ENCODE measurements around the gene SELENOO. TPM values are rescaled to one million over a fixed set of nuclear protein-coding genes. Genes with fewer than 3 reads are reported as not detected.

SELENOO gene
- total RNA-seq, 3 donors from 2014 or later, result 24.3 to 32.3 (median 31.8) TPM

GRCh38 chr22:50258361-50259292, 57.8 kb downstream of the SELENOO start:
- Histone ChIP-seq H3K4me3 (no peak overlapping the region), H3K9me3 (no peaks in the 10 kb centered on the region), H3K27me3 (peaks cover 0 to 25% of the 10 kb centered on the region in 2 donors), H3K4me1 (no peaks in the 10 kb centered on the region), H3K36me3 (no peaks in the 10 kb centered on the region), H3K27ac (no peak overlapping the region)
- TF ChIP-seq POLR2AphosphoS5 (IDR thresholded peaks at IDR 0.05) (no peak), CTCF (IDR thresholded peaks at IDR 0.05) (no peak), POLR2A (IDR thresholded peaks at IDR 0.05) (no peak)
- no peak for DNase-seq (ENCODE audit: low spot score in 2 of 2)
- intact Hi-C loops (cut with DNase I; ENCODE audit: low total_unique reads), result loop anchor here (10.0 kb wide), 1 partner anchor 246 kb away; the partner anchor contains the start of genes LMF2 and NCAPH2

DNA sequence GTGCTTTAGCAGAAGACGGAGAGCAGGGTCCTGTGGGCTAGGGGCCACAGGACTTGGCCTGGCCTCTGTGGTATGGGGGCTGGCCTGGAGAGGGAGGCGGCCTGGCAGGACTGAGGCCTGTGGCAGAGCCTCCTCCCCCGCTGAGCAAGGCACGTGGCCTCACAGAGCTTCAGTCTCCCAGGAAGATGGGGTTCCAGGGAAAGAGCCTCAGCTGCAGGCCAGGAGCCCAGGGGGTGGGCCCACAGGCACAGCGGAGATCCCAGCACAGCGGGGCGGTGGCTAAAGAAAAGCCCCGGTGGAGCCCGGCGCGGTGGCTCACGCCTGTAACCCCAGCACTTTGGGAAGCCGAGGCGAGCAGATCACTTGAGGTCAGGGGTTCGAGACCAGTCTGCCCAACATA, 58.5 kb downstream of the SELENOO start:
- Histone ChIP-seq H3K4me3 (no peak overlapping the region), H3K9me3 (no peaks in the 10 kb centered on the region), H3K27me3 (peaks cover 0 to 25% of the 10 kb centered on the region in 2 donors), H3K4me1 (no peaks in the 10 kb centered on the region), H3K27ac (no peak overlapping the region), H3K36me3 (no peaks in the 10 kb centered on the region)
- TF ChIP-seq POLR2A (IDR thresholded peaks at IDR 0.05) (no peak), CTCF (IDR thresholded peaks at IDR 0.05) (no peak), POLR2AphosphoS5 (IDR thresholded peaks at IDR 0.05) (no peak)
- intact Hi-C loops (cut with DNase I; ENCODE audit: low total_unique reads), result loop anchor here (10.0 kb wide), 1 partner anchor 245 kb away; the partner anchor contains the start of genes LMF2 and NCAPH2
- no peak for DNase-seq (ENCODE audit: low spot score in 2 of 2)

GRCh38 chr22:50260434-50260800, 59.6 kb downstream of the SELENOO start:
- DNase-seq (ENCODE audit: low spot score in 2 of 2), result no peak
- no peaks in the 10 kb centered on the region for H3K4me1 ChIP-seq
- peak overlapping the region; percentile 43 to 79 (median 50) for H3K4me3 ChIP-seq
- H3K27me3 ChIP-seq, result peaks cover 0 to 25% of the 10 kb centered on the region in 2 donors
- TF ChIP-seq POLR2A (IDR thresholded peaks at IDR 0.05), result no peak
- no peak for TF ChIP-seq CTCF (IDR thresholded peaks at IDR 0.05)
- TF ChIP-seq POLR2AphosphoS5 (IDR thresholded peaks at IDR 0.05), result no peak
- H3K9me3 ChIP-seq, result no peaks in the 10 kb centered on the region
- intact Hi-C loops (cut with DNase I; ENCODE audit: low total_unique reads), result no loop called here
- no peaks in the 10 kb centered on the region for H3K36me3 ChIP-seq
- no peak overlapping the region for H3K27ac ChIP-seq

DNA sequence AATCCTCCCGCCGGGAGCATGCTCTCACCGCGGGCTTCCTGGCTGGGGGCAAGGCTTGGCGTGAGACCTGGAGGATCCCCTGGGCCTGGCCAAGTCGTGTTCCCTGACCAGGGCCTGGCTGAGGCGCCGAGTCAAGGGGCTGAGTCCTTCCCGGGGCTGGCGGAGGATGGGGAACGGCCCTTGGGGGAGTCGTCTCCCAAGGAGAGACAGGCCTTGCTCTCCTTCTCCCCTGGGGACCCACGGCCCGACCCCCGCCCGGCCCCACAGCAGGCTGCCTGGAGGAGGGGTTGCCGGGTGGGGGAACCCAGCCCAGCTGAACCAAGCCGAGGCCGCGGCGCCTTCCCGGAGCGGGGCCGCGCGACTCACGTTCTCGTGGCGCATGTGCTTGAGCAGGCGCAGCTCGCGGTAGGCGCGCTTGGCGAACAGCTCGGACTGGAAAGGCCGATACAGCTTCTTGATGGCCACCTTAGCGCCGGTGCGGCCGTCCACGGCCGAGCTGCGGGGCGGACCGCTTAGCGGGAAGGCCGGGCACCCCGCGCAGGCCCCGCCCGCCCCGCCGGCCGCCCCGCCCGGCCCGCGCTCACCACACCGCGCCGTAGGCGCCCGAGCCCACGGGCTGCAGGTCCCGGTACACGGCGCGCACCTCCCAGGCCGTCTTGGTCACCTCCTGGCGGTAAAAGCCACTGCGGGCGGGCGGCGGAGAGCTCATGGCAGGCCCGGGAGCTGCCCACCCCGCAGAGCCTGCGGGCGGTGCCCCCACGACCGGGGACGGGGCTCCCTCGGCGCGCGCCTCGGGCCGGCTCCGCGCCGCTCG, 60.2 kb downstream of the SELENOO start:
- Histone ChIP-seq H3K27ac (peak overlapping the region in 1 of 2 donors; percentile 38), H3K27me3 (peaks cover 0 to 25% of the 10 kb centered on the region in 2 donors), H3K4me1 (no peaks in the 10 kb centered on the region), H3K36me3 (no peaks in the 10 kb centered on the region), H3K9me3 (no peaks in the 10 kb centered on the region), H3K4me3 (peak overlapping the region; percentile 43 to 79 (median 50))
- TF ChIP-seq POLR2A (IDR thresholded peaks at IDR 0.05) (no peak), POLR2AphosphoS5 (IDR thresholded peaks at IDR 0.05) (no peak), CTCF (IDR thresholded peaks at IDR 0.05) (no peak)
- intact Hi-C loops (cut with DNase I; ENCODE audit: low total_unique reads), result no loop called here
- DNase-seq (ENCODE audit: low spot score in 2 of 2), result no peak

All from breast epithelium (tissue), 4 donors.